Lower leg skin (tissue), 4 donors: Measurements from ENCODE around the gene MAP1LC3C. TPM values are rescaled to one million over a fixed set of nuclear protein-coding genes. Genes with fewer than 3 reads are reported as not detected.
"Not testable (repeated sequence)": the region's sequence is repeated elsewhere in the genome, so short reads cannot be mapped to it uniquely, and the experiment has no call there.

Source experiments
- DNase-seq, 2 donors: peaks; one replicate each; pipeline ENCODE4 v3.0.0-alpha.2; 2019; ENCODE audit warnings: low spot score in 2 of 2
- H3K4me3 ChIP-seq: fragments of 200-600 bp; sonication (generic); 2 replicates; pipeline ENCODE4 v1.5.1; 2017; ENCODE audit warnings: mild to moderate bottlenecking, low read depth; ENCODE audit not compliant: poor library complexity, severe bottlenecking
- CTCF ChIP-seq, 3 donors: fragments of 450-650 bp; IDR thresholded peaks; one replicate each; pipeline ENCODE4 v1.5.1; 2016; ENCODE audit warnings: antibody characterized with exemption in 3 of 3, mild to moderate bottlenecking in 3 of 3, moderate library complexity in 2 of 3
- POLR2A ChIP-seq, 2 donors: fragments of 450-650 bp; IDR thresholded peaks; one replicate each; pipeline ENCODE4 v1.6.1; 2016 to 2017; ENCODE audit warnings: antibody characterized with exemption in 2 of 2, mild to moderate bottlenecking in 1 of 2, moderate library complexity in 1 of 2
- WGBS, 2 donors: methylation state at CpG; one replicate each; pipeline ENCODE4 v1.1.5; 2018; 5-methylcytosine and 5-hydroxymethylcytosine counted together
- intact Hi-C: fragments of 100-400 bp; cut with DNase I; formaldehyde crosslinking; loops from one replicate; pipeline ENCODE4 v1.15.0; 2023; ENCODE audit warnings: low total_unique reads
- total RNA-seq, 4 donors: library from RNA; depleted of rRNA; stranded (reverse); fragments of >200 nt; gene quantifications; one replicate each; pipeline ENCODE4 v1.1.0, GENCODE V29; 2016

Gene MAP1LC3C
- total RNA-seq, 4 donors from 2014 or later = 2.7 to 7.4 (median 5.0) TPM

GRCh38 chr1:241990040-241990439 lies 8.9 kb downstream of the MAP1LC3C start:
- DNase-seq = peak; percentile 70 to 93
- 53 to 65% methylated on average over 10 of the region's 10 CpGs for WGBS, 2 donors
- TF ChIP-seq CTCF (IDR thresholded peaks at IDR 0.05) = no peak
- TF ChIP-seq POLR2A (IDR thresholded peaks at IDR 0.05) = no peak
- no peak overlapping the region for H3K4me3 ChIP-seq
- intact Hi-C loops = no loop called here

- intact Hi-C loops, DNase-seq, H3K4me3 ChIP-seq: not testable (repeated sequence)
- WGBS, 2 donors = 63 to 76% methylated on average over 10 of the region's 10 CpGs
Measured at GRCh38 chr1:241988389-241988930, 10.4 kb downstream of the MAP1LC3C start.

- no peak for TF ChIP-seq POLR2A (IDR thresholded peaks at IDR 0.05)
- no peak for TF ChIP-seq CTCF (IDR thresholded peaks at IDR 0.05)
- DNase-seq = no peak
- WGBS, 2 donors = 77 to 78% methylated on average over 10 of the region's 10 CpGs
- H3K4me3 ChIP-seq = no peak overlapping the region
- intact Hi-C loops = no loop called here
Measured at GRCh38 chr1:241985787-241986186, 13.1 kb downstream of the MAP1LC3C start.

- 54 to 85% methylated on average over 1 of the region's 1 CpG for WGBS, 2 donors
- intact Hi-C loops = no loop called here
- TF ChIP-seq POLR2A (IDR thresholded peaks at IDR 0.05) (no peak), CTCF (IDR thresholded peaks at IDR 0.05) (no peak)
- H3K4me3 ChIP-seq = no peak overlapping the region
- DNase-seq = no peak
Measured at GRCh38 chr1:241979926-241980325, 19.0 kb downstream of the MAP1LC3C start.

GRCh38 chr1:241979071-241979470 lies 19.8 kb downstream of the MAP1LC3C start:
- intact Hi-C loops = no loop called here
- DNase-seq = no peak
- no peak for TF ChIP-seq POLR2A (IDR thresholded peaks at IDR 0.05)
- no peak for TF ChIP-seq CTCF (IDR thresholded peaks at IDR 0.05)
- WGBS, 2 donors = 91 to 92% methylated on average over 18 of the region's 18 CpGs
- H3K4me3 ChIP-seq = no peak overlapping the region

GRCh38 chr1:241976229-241976628 lies 22.7 kb downstream of the MAP1LC3C start:
- WGBS, 2 donors = 75% methylated on average over 6 of the region's 6 CpGs
- intact Hi-C loops = no loop called here
- no peak for DNase-seq
- TF ChIP-seq CTCF (IDR thresholded peaks at IDR 0.05) (no peak), POLR2A (IDR thresholded peaks at IDR 0.05) (no peak)
- no peak overlapping the region for H3K4me3 ChIP-seq
